ENCODE data around the gene CLDN7.

DNA sequence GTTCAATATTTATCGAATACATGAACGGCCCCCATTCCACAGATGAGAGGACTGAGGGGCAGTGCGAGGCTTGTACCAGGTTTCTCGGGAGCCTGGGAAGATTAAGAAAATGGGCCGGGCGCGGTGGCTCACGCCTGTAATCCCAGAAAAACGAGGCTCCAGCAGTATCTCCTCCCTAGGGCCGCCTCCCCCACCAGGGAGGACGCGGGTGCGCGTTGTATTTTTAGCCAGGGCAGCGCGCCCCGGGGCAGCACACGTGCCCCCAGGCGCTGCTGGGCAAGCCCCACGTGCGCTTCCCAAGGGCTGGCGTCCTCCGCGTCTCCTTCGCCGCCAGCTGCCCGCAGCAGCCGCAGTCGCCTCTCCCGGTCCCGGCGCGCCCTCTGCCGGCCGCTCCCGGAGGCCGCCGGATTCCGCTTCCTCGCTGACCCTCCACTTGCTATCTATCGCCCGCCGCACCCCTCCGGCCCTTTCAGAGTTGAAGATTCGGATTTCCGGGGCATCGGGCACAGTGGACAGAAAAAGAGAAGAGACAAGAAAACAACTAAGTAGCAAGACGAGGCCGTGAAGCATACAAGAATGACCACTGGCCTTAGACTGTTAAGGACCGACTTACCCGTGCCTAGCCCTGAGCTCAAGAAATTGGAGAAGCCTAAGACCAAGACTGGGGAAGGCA, 34.0 kb upstream of the CLDN7 start:
- TF ChIP-seq, protein P1, sequence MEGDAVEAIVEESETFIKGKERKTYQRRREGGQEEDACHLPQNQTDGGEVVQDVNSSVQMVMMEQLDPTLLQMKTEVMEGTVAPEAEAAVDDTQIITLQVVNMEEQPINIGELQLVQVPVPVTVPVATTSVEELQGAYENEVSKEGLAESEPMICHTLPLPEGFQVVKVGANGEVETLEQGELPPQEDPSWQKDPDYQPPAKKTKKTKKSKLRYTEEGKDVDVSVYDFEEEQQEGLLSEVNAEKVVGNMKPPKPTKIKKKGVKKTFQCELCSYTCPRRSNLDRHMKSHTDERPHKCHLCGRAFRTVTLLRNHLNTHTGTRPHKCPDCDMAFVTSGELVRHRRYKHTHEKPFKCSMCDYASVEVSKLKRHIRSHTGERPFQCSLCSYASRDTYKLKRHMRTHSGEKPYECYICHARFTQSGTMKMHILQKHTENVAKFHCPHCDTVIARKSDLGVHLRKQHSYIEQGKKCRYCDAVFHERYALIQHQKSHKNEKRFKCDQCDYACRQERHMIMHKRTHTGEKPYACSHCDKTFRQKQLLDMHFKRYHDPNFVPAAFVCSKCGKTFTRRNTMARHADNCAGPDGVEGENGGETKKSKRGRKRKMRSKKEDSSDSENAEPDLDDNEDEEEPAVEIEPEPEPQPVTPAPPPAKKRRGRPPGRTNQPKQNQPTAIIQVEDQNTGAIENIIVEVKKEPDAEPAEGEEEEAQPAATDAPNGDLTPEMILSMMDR (IDR thresholded peaks at IDR 0.05) = peak; percentile 80 to 97 (median 93)
- no peak for TF ChIP-seq POLR2A (IDR thresholded peaks at IDR 0.05)

Measured in thyroid gland (tissue), 4 donors.